GM13976 (cell line): ENCODE measurements around the gene HIP1R.
A peak's percentile ranks its signal among the peaks of the same experiment; 100 is the strongest.
"Not testable (repeated sequence)": the region's sequence is repeated elsewhere in the genome, so short reads cannot be mapped to it uniquely, and the experiment has no call there.

Source experiments
- DNase-seq: peaks from one replicate; pipeline ENCODE4 v3.0.0; 2012; ENCODE audit warnings: low spot score
- CTCF ChIP-seq: IDR thresholded peaks from 2 replicates; pipeline ENCODE4 v1.5.1; 2012; ENCODE audit warnings: borderline replicate concordance, mild to moderate bottlenecking; ENCODE audit not compliant: insufficient read depth; ENCODE audit errors: extremely low read depth, missing control alignments, control extremely low read depth
- in situ Hi-C: fragments of 300-500 bp; cut with MboI; formaldehyde crosslinking; loops from one replicate; pipeline ENCODE4 v1.12.0; 2022; ENCODE audit warnings: low sequenced_read_pairs, mixed read lengths, inconsistent platforms; ENCODE audit not compliant: unreplicated experiment

Gene HIP1R

GRCh38 chr12:122873540-122873939, 38.3 kb downstream of the HIP1R start:
- no peak for TF ChIP-seq CTCF
- in situ Hi-C loops: loop anchor here (25.0 kb wide), 1 partner anchor 364 kb away; the partner anchor contains the start of genes MPHOSPH9 and MTRFR
- no peak for DNase-seq

GRCh38 chr12:122874081-122874480, 38.8 kb downstream of the HIP1R start:
- TF ChIP-seq CTCF: no peak
- DNase-seq: no peak
- in situ Hi-C loops: loop anchor here (25.0 kb wide), 1 partner anchor 363 kb away; the partner anchor contains the start of genes MPHOSPH9 and MTRFR

- TF ChIP-seq CTCF: no peak
- in situ Hi-C loops: no loop called here
- DNase-seq: peak; percentile 67
Measured at GRCh38 chr12:122875590-122876220, 40.4 kb downstream of the HIP1R start.

- DNase-seq, in situ Hi-C loops: not testable (repeated sequence)
Measured at GRCh38 chr12:122876281-122876680, 41.0 kb downstream of the HIP1R start.

GRCh38 chr12:122876731-122877130, 41.5 kb downstream of the HIP1R start:
- TF ChIP-seq CTCF: no peak
- DNase-seq: no peak
- in situ Hi-C loops: no loop called here

GRCh38 chr12:122878780-122879612, 43.7 kb downstream of the HIP1R start:
- DNase-seq: no peak
- TF ChIP-seq CTCF: no peak
- in situ Hi-C loops: no loop called here

GRCh38 chr12:122880155-122880667, 45.0 kb downstream of the HIP1R start:
- DNase-seq: no peak
- no peak for TF ChIP-seq CTCF
- in situ Hi-C loops: no loop called here
